Esophagus mucosa (tissue), 1 donor: ENCODE measurements around the gene CALD1. TPM values are rescaled to one million over a fixed set of nuclear protein-coding genes. Genes with fewer than 3 reads are reported as not detected.
"Not testable (repeated sequence)": the region's sequence is repeated elsewhere in the genome, so short reads cannot be mapped to it uniquely, and the experiment has no call there.

Experiments
- ATAC-seq: fragments of 200-7000 bp; cut with Tn5 transposase; one replicate; pipeline ENCODE4 v1.9.1; 2020
- total RNA-seq: library from RNA; stranded (reverse); gene quantifications from one replicate; pipeline ENCODE4 v1.2.4, GENCODE V29; 2023
- donor health status: DM: yes; HTN: yes; CAD: no.

CALD1 gene
- total RNA-seq, 1 donor from 2014 or later = 46.1 TPM

DNA sequence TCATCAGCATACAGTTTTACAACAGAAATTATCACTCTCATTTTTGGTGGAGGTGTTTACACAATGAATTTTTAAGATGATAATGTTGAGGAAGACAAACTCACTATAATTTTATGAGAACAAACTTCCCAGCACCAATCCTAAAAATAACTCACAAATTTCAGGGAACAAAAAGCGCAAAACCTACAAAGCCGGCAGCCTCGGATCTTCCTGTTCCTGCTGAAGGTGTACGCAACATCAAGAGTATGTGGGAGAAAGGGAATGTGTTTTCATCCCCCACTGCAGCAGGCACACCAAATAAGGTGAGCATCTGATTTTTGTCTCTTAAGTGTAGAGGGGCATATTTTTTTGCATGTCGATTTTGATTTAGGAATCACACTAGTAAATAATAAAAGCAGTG is 180.4 kb downstream of the CALD1 start:
- ATAC-seq = no peak

DNA sequence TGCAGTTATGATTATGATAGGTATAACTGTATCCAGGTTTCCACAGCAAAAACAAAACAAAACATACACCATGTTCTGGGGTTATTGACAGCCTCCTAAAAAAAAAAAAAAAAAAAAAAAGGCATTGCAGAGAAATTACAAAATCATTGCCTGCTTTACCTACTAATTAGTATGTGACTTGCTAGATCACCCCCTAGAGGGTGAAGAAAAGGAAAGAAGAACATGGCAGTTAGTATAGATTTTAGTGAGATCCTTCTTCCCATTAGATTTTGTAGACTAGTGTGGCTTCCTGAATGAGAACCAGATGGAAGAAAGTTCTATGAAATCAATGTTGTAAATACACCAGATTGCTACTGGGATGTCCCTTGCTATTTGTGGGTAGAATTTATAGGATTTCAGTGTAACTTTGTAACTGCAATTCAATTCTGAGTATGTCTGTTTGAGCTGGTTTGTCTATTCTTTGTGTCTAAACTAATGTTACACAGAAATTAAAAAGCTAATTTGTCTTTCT is 182.9 kb downstream of the CALD1 start:
- ATAC-seq = no peak

DNA sequence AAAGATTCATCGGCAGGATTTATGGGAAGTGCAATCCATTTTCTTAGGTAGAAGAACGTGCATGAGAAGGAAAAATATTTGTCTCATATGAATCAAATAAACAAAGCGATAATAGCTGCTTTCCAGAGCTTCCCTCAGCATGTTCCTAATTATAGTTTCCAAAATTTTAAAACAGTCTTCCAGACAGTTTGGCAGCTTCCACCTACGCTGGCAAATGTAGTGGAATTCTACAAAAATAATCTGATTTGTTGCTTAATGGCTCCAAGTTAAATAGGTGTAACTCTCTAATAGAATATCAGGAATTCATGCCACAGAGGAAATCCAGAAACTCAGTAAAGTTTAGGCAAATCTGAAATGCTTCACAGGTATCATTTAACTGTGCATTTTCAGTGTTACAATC is 183.6 kb downstream of the CALD1 start:
- ATAC-seq = no peak

GRCh38 chr7:134966691-134967090 is 187.3 kb downstream of the CALD1 start:
- ATAC-seq = no peak

DNA sequence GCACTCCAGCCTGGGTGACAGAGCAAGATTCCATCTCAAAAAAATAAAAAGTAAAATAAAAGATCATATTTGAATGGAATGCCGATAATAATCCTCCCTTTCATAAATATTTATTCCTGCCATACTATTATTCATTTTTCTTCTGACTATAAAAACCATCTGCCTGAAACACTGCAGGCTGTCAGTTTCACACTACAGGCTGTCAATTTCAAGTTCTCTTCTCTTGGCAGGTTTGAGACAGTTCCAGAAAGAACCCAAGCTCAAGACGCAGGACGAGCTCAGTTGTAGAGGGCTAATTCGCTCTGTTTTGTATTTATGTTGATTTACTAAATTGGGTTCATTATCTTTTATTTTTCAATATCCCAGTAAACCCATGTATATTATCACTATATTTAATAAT is 188.7 kb downstream of the CALD1 start:
- ATAC-seq = no peak

DNA sequence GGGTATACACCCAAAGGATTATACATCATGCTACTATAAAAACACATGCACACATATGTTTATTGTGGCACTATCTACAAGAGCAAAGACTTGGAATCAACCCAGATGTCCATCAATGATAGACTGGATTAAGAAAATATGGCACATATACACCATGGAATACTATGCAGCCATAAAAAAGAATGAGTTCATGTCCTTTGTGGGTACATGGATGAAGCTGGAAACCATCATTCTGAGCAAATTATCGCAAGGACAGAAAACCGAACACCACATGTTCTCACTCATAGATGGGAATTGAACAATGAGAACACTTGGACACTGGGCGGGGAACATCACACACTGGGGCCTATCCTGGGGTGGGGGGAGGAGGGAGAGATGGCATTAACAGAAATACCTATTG is 202.2 kb downstream of the CALD1 start:
- ATAC-seq = not testable (repeated sequence)

GRCh38 chr7:134985894-134986362 is 206.5 kb downstream of the CALD1 start:
- no peak for ATAC-seq

DNA sequence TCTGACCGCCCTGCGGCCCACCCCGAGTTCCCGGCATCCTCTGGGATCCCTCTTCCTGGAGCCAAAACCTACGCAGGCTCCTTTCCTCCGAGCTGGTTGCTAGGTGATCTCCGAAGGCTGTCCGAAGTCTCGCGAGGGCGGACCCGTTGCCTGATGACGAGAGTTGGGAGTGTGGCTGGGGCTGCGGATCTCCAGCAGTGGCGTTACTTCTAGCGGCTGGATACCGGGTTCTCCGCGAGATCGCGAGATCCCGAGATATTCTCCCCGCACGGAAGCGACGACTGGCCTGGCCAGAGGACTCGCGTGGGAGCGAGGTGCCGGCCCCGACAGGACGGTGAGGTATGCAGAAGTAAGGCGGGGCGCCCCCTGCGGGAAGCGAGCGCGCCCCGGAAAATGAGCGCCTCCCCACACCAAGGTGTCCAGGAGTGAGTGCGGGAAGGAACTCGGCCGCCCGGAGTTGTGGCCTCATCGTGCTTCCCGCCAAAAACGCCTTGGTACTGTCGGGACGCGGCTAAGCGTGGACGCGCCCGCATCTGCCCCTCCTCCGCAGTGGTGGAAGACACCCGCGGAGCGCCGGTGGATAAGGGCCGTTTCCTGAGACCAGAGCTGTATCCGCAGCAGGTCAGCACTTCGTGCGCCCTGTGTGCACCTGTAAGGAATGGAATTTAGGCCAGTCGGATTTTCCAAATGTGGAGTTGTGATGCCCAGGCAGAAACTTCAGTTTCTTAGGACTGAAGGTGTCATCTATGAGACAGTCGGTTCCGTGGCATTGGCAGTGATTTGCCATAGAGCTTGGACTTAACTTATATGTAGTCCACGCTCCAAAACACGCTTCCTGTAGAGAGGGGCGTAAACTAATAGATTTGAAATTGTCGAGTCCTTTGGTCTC is 207.2 kb downstream of the CALD1 start, which contains the start of gene AGBL3:
TSS of gene AGBL3 (plus strand) at position 146 of the 889 bp plus-strand sequence. CDS start 1,426 bp downstream, outside the sequence.
- ATAC-seq = peak; percentile 98

DNA sequence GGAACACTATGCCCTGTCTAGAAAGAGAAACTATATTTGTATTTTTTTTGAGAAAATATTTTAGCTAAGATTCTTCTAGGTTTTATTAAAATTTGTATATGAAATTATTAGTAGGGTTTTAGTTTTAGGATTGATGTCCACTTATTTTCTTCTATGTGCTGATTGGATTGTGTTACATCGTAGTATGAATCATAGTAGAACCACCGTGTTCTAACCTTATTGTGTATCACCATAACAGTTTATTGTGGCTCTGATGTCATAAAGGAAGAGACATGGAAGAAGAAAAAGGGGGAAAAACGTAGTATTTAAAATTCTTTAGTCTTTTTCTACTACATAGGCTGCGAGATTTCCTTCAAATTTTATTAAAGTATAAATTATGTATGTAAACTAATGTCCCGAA is 208.7 kb downstream of the CALD1 start:
- no peak for ATAC-seq

DNA sequence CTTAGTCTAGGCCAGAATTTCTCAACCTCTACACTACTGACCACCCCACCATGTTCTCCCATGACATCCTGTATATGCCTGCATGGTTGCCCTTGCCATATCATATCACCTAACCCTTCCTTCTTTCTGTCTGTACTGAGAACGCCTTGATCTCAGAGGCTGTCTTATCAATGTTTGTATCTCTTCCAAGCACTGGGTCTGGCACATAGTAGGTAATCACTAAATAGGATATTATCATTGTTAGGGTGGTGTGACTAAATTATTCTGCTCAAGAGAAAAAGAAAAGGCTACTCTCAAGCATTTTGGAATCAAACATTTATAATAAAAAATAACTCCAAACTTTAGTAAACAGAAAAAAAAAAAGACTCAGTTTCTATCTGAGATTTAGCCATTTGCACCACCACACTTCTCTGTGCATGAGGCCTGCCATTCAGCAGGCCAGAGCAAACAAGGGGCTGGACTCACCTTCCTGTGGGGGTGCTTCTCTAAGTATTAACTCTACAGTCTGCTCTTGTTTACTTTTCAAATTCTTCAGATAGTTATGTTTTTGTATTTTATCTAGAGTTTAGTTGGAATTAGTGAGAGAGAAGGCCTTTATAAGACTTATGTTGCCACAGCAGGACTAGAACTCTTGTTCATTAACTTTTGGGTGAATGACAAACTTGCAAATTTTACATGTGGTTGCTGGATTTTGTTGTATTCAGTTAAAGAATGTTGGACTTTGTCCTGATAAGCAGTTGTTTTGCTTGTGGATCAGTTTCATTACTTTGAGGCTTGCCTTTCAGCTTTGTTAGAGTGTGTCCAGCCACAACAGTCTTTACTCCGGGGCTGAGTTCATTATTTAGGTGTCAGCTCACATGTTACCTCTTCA is 212.3 kb downstream of the CALD1 start:
- no peak for ATAC-seq

DNA sequence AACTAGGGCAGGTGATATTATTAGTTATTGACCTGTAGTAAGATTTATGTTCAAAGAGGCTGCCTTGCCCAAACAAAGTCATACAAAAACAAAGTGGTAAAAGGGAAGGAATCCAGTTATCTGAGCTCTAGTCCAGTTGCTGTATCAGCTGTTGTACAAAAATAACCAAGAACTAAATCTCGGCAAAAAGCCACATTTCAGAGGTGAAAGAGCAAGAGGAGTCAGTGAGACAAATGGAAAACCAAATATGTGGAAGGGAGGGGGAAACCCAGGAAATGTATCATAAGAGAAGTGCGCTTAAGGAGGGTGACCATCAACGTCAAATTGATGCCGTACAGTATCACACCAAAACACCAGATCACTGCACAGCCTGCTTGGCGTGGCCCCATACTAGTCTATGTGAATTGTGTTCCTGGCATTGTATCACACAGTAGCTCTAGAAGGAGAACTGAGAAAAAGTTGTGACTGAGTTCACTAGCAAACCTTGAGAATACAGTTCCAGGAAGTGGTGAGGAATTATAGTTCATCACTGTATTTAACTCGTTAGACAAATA is 213.3 kb downstream of the CALD1 start:
- no peak for ATAC-seq

DNA sequence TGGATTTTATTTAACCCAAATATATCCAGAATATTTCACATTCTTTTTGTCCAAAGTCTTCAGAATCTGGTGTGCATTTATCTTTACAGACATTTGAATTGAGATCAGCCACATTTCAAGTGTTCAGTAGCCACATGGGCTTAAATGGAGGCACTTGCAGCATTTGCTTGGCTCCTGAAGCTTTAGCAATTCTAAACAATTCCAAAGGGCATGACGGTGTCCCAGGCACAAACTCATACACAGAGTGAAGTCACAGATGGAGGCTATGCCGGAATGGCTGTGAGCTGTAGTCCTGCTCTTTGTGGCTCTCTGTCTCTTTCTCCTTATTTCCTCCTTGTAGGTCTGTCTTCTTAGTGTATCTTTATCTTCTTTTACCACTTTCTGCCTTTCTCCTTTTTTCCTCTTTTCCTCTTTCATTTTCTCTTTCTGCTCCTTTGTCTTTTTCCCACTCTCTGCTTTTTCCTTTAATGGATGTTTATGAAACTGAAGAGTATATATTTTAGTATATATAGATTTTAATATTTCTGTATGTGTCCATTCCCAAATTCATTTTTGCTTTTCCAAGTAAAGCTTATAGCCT is 214.5 kb downstream of the CALD1 start:
- ATAC-seq = no peak

GRCh38 chr7:134995239-134996096 is 216.0 kb downstream of the CALD1 start:
- ATAC-seq = no peak

- ATAC-seq = no peak
These were observed 216.7 kb downstream of the CALD1 start for GRCh38 chr7:134996097-134996550.

DNA sequence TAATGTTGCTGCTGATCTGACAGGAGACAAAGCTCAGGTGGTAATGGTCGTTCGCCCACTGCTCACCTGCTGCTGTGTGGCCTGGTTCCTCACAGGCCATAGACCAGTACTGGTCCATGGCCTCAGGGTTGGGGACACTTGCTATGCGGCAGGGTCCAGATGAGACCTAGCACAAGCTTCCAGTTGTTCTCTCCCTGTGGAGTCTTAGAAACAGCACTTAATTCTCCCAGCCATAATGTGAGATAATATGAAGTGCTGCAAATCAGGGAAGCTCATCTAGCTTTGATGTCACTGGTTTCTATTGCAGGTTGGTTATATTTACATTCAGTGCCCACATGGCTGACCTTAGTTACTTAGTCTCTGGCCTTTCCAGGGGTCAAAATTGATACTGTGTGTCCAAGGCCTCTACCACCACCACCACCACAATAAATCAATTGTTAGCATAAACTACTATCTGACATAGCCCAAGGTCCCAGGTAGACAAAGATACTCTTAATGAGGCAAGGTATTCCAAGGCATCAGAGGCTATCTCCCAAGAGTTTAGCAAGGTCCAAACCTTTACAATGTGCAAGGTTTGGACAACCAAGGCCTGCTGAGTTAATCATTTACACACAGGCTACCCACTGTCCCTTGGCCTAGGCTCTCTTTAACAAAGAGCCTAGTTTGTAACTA is 217.9 kb downstream of the CALD1 start:
- ATAC-seq = no peak

GRCh38 chr7:134999136-134999535 is 219.7 kb downstream of the CALD1 start:
- no peak for ATAC-seq

DNA sequence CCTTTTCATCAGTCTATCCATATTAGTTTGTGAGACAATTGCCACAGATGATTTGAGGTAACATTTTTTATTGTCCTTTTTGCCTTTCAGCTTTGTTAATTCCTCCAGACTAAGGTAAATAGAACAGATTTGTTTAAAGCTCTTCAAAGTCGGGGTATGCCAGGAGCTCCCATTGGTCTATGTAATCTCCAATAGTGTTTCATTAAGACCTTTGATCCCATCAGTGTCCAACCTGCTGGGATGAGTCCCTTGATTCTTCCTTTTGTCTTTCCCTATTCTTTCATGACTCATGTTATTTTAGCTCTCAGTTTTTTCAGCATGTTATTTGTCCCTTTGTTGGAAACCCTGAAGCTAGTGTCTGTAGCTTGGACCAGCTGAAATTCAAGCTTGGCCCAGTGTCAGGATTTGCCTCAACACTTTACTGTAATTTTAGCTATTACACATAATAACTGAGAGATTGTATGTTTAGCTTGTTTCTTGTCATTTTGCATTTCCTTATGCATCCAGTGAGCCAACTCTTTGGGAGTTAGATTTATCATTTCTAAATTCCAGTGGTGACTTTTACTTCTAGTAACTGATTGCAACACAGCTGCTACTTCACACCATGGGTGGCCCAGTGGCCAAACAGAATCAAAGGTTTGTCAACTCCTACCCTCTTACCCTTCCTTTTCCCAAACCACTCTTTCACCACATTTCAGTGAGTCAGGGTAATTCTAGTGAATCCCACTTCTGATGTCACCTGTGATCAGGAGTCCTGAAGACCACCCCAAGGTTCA is 222.1 kb downstream of the CALD1 start:
- no peak for ATAC-seq

GRCh38 chr7:135012229-135012628 is 232.8 kb downstream of the CALD1 start:
- no peak for ATAC-seq
